ENCODE data around the gene ME2.
A peak's percentile ranks its signal among the peaks of the same experiment; 100 is the strongest.
"Not testable (repeated sequence)": the region's sequence is repeated elsewhere in the genome, so short reads cannot be mapped to it uniquely, and the experiment has no call there.

ME2 gene

DNA sequence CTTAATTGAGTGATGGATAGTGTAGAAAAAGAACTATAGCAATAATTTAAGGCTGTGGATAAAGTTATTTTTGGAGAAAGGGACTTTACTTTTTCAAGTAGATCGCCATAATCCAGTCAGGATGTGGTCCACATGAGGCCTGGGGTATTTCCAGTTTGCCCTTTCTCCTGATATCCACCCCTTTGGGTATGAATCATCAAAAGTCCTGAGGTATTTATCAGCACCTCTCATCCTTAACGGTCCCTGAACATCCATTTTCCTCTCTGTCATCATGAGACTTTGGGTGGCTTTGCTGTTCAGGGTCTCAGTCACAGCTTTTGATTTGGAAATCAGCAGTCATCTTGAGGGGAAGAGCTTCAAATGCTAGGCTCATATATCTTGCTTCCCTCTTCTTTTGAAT, 49.6 kb downstream of the ME2 start:
- no peak for DNase-seq

- no peak for DNase-seq
Observed at GRCh38 chr18:50933684-50934083, 54.8 kb downstream of the ME2 start.

DNA sequence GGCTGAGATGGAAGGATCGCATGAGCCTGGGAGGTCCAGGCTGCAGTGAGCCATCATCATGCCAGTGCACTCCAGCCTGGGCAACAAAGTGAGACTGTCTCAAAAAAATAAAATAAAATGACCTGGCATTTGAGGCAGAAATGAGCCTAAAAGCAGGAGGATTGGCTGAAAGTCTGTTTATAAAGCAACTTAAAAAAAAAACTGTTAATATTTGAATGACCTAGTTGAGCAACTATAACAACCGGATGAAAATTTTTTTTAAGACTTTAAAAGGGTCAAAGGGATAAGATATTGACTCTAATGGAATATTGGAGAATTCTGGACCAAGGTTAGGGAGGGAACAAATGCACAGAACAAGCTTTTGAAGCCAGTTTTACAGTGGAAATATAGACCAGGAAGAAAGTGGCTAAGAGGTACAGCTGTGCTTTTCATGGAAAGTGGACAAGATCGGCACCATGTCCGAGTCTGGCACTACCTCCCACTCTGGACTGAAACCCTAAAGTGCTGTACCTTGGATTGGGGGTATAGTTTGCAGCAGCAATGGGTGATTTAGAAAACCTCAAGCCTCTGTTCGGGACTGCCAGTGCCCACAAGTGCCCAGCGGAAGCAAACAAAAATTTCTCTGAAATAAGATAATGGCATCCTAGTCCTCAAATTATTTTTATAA, 55.8 kb downstream of the ME2 start:
- DNase-seq: no peak

DNA sequence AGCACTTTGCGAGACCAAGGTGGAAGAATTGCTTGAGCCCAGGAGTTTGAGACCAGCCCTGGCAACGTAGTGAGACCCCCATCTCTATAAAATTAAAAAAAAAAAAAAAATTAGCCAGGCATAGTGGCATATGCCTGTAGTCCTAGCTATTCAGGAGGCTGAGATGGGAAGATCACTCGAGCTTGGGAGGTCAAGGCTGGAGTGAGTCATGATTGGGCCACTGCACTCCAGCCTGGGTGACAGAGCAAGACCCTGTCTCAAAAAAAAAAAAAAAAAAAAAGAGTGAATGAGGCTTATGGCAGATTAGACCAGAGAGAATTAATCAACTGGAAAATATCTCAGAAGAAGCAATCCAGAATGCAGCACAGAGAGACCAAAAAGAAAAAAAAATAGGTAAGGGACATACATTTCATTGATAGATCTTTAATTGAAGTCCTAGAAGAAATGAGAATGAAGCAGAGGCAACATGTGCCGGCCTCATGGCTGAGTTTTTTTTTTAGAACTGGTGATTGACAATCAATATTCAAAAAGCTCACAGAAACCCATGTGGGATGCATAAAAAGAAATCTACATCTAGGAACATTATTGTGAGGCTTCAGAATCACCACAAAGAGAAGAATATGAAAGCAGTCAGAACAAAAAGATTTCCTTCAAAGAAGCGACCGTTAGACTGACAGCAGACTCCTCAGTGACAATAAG, 56.7 kb downstream of the ME2 start:
- DNase-seq: no peak

DNA sequence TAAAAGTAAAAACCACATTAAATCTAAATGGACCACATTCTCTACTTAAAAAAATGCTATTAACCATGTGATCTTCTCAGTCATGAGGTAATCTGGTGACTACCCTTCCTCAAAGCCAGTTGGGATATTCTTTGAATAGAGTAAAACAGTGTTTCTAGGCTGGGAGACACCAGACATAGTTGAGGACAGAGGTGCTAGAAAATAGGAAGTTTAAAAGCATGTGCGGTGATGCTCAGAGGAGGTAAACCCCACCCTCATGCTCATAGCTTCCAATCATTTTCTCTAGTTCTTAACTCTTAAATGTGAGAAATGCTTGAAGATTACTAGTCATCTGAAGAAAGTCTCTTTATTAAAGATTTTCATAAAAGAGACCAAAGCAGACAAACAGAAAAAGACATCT, 58.3 kb downstream of the ME2 start:
- no peak for DNase-seq

GRCh38 chr18:50938912-50939311, 60.0 kb downstream of the ME2 start:
- DNase-seq: no peak

GRCh38 chr18:50944245-50944932, 65.5 kb downstream of the ME2 start:
- no peak for DNase-seq

DNA sequence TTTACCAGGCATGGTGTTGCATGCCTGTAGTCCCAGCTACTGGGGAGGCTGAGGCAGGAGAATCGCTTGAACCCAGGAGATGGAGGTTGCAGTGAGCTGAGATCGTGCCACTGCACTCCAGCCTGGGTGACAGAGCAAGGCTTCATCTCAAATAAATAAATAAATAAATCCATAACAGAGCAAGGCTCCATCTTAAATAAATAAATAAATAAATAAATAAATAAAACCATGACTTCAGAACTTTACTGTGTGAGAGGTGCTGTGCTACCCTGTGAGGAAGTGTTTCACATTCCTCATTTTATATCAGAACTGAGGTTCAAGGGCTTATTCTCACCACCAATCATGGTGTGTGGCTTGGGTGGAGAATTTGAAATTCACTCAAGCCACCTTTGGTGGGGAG, 67.0 kb downstream of the ME2 start:
- DNase-seq: not testable (repeated sequence)

- DNase-seq: no peak
Observed at GRCh38 chr18:50947899-50948298, 69.0 kb downstream of the ME2 start.

DNA sequence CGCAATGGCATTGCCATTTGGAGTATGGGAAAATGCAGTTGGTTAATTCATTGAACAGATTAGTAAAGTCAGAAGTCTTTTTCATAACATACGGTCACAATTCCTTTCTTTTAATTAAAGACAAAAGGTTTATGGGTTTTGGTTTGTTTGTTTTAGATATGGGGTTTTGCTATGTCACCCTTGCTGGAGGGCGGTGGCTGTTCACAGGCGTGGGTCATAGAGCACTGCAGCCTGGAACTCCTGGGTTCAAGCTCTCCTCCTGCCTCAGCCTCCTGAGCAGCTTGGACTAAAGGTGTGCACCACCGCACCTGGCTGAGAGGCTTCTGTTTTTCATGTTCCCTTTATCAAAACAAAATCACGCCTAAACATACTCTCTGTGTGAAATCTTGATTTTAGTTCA, 70.3 kb downstream of the ME2 start:
- DNase-seq: no peak

GRCh38 chr18:50950626-50951025, 71.7 kb downstream of the ME2 start:
- DNase-seq: no peak

DNA sequence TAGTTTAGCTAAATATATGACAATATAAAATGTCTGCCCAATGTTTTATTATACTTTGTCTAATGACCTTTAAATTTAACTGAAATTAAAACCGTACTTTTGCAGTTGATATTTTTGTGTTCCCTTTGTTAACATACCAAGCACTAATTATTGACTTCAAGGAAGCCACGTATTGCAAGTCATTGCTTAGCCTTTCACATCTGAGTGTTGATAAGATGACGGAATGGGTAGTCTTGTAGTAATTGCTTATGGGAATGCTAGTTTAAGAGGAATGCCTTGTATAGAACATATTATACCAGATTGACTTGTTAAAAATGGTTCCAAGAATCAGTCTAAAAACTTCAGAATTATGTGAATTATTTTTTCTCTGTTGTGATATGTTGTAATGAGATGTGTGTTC, 74.9 kb downstream of the ME2 start:
- no peak for DNase-seq

DNA sequence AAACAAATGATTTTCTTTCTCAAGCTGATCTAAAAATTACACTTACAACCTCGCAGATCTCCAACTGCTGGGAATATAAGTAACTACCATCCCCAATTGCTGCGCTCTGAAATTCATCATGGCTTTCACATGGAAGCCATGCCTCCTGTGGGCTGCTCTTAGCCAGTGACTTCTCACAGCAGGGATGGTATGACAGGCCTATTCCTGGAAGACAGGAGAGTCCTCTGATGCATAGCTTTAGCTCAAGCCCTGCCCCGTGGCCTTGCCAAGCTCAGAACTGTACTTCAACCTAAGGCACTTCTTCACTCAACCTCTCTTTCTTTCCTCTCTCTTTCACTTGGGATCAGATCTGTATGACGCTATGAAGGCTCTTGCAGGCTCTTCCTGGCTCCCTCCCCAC, 76.3 kb downstream of the ME2 start:
- no peak for DNase-seq

DNA sequence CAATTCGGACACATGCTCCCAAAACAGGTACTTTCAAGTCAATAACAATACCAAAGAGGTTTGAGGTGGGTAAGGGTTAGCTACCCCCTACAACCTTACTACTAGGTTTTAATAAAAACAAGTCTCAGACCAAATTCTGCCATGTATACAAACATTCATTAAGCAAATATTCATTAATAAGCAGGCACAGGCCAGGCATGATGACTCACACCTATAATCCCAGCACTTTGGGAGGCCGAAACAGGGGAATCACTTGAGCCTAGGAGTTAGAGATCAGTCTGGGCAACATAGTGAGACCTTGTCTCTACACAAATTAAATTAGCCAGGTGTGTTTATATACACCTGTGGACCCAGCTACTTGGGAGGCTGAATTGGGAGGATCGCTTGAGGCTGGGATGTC, 77.2 kb downstream of the ME2 start:
- no peak for DNase-seq

DNA sequence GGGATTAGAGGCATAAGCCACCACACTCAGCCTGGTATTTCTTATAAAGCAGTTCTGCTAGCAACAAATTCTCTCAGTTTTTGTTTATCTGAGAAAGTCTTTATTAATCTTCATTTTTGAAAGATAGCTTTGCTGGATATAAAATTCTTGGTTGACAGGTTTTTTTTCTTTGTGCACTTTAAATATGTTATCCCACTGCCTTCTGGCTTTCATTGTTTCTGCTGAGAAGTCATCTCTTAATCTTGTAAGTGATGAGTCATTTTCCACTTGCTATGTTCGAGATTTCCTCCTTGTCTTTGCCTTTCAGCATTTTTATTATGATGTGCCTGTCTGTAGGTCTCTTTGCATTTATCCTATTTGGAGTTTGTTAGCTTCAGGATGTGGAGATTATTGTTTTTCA, 83.1 kb downstream of the ME2 start:
- DNase-seq: no peak

- DNase-seq: peak; percentile 52
Observed at GRCh38 chr18:50967714-50968661, 89.1 kb downstream of the ME2 start, which contains the start of gene ELAC1. TSS of gene ELAC1 (plus strand) at chr18:50968040. CDS start at chr18:50974405, 6,365 bp downstream.

- DNase-seq: no peak
Observed at GRCh38 chr18:50969448-50969847, 90.5 kb downstream of the ME2 start.

- DNase-seq: no peak
Observed at GRCh38 chr18:50970006-50970405, 91.1 kb downstream of the ME2 start.

DNA sequence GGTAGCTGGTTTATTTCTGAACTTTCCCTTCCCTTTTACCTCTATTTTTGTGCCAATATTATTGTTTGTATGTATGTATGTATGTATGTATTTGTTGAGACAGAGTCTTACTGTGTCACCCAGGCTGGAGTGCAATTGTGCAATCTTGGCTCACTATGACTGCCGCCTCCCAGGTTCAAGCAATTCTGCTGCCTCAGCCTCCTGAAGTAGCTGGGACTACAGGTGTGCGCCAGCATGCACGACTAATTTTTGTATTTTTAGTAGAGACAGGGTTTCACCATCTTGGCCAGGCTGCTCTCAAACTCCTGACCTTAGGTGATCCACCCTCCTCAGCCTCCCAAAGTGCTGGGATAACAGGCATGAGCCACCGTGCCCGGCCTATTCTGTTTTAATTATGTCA, 93.5 kb downstream of the ME2 start:
- DNase-seq: not testable (repeated sequence)

DNA sequence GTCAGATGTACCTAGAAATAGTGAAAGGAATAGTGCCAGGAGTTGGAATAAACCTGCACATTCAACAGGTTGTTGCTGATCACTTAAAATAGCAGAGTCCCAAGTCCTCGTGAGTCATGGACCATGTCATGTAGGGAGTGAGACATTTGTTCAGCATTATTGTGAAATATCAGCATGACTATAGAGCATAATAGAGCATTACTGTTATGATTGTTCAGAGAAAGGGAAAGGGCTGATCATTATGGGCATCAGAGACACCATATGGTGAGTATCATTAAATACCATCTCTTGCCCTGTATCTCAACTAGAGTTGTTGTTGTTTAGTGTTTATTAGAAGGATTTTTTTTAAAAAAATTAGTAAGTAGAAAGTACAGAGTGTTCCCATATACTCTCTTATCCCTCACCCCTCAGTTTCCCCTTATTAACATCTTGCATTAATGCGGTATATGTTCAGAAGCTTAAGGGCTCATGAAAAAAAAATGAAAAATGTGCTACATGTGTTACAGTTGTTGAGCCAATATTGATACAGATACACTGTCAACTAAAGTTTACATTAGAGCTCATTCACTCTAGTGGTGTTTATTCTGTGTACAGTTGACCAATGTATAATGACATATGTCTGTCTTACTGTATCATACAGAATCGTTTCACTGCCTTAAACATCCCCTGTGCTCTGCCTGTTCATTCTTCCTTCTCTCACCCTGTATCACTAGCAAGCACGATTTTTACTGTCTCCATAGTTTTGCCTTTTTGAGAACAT, 94.6 kb downstream of the ME2 start:
- no peak for DNase-seq

GRCh38 chr18:50977037-50977760, 98.3 kb downstream of the ME2 start:
- DNase-seq: no peak

GRCh38 chr18:50981381-50981780, 102.5 kb downstream of the ME2 start:
- DNase-seq: no peak

Measured in NCI-H748 treated with DMSO at 0.1 percent for 48 hours (cell line).